EH (cell line): Measurements from ENCODE around the gene CBY1.

Source experiments
- DNase-seq: peaks from one replicate; pipeline ENCODE4 v3.0.0-alpha.2; 2015; ENCODE audit warnings: low read depth

CBY1 gene

GRCh38 chr22:38649841-38650522, 6.5 kb upstream of the CBY1 start:
- no peak for DNase-seq

GRCh38 chr22:38652859-38653258, 3.6 kb upstream of the CBY1 start:
- DNase-seq: no peak

- no peak for DNase-seq
Observed at GRCh38 chr22:38653741-38654140, 2.7 kb upstream of the CBY1 start.

DNA sequence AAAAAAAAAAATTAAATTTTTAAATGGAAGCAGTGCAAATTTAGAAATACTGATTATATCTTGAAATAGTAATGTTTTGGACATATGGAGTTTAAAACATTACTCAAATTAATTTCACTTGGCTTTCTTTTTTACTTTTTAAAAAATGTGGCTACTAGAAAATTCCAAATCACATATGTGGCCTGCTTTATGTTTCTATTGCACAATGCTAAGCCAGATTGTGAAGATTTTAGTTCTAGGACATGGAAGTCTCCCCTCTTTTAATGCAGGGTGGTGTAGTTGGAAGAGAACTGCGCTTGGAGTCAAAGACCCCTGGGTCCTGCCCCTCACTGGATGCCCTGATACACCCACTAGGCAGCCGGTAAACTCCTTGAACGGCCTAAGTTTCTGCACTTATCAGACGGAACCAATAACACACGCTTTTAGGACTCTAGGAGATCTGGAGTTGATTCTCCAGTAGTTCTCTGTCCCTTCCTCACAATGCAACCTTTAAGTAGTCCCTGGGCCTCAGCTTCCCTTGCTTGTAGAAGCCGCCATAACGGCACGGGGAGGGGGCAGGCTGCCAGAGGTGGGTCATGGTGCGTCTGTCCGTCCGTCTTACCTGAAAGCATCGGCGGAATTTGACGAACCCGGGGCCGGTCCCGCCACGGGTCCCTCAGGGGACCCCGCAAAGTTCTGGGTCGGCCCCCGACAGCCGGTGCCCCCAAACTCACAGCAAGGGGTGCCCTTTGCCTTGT, 751 bp upstream of the CBY1 start:
- peak; percentile 31 for DNase-seq

GRCh38 chr22:38657045-38657909, 839 bp downstream of the CBY1 start:
- peak; percentile 33 for DNase-seq

DNA sequence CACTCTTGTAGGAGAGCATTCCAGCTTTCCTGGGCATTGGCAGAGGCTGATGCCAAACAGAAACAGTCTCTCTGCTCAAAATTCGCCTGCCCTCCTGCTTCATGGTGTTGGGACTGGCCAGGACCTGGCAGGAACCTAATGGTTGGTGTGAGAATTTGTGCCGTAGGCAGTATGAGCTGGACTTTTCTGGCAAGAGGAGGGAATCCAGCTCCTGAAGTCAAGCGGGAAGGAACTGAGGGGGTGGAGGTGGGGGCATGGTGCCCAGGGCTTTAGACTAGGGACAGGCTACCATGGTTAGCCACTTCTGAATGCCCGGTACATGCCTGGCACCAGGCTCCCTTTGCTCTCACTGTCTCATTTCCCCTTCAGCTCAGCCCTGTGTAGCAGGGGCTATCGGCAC, 18.4 kb downstream of the CBY1 start:
- no peak for DNase-seq

DNA sequence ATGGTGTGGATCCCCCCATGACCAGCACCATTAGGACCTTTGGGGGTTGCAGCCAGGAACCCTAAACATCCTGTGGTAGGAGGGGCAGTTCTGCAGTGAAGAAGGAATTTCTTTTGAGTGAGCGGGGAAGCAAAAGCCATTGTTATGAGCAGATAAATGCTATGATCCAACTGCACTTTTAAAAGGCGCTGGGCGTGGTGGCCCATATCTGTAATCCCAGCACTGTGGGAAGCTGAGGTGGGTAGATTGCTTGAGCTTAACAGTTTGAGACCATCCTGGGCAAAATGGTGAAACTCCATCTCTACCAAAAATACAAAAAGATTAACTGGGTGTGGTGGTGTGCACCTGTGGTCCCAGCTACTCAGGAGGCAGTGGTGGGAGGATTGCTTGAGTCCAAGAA, 19.4 kb downstream of the CBY1 start:
- no peak for DNase-seq

- peak; percentile 88 for DNase-seq
Observed at GRCh38 chr22:38681582-38682335, 25.3 kb downstream of the CBY1 start, which contains the start of gene TOMM22. TOMM22 (plus strand) TSS chr22:38681957; CDS start chr22:38681979, 22 bp downstream.

DNA sequence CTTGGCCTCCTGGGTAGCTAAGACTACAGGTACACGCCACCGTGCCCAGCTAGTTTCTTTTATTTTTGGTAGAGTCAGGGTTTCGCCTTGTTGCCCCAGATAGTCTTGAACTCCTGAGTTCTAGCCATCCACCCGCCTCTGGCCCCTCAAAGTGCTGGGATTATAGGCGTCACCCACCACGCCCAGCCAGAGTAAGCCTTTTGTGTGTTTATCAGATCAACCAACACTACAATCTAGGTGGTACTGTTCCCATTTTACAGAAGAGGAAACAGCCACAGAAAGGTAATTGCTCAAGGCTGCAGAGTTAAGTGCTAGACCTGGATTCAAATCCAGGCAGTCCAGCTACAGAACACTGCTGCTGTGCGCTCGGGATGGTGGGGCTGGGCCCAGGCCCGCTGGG, 28.5 kb downstream of the CBY1 start:
- no peak for DNase-seq

- no peak for DNase-seq
Observed at GRCh38 chr22:38685761-38686160, 29.3 kb downstream of the CBY1 start.

DNA sequence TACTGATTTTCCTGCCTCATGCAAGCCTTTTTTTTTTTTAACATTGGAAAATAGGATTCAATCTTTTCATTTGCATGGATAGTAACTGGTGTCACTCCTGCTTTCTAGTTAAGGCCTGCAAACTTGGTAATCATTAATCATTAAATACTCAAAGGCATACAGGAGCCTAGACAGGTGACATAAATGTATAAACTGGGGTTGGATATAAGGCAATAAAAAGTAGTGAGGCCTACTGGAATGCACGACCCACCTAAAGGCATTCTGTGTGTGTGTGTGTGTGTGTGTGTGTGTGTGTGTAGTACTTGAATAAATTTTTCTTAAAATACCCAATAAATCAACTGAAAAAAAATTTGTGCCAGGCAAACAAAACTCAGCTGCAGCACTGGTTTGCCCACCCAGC, 33.2 kb downstream of the CBY1 start:
- no peak for DNase-seq

DNA sequence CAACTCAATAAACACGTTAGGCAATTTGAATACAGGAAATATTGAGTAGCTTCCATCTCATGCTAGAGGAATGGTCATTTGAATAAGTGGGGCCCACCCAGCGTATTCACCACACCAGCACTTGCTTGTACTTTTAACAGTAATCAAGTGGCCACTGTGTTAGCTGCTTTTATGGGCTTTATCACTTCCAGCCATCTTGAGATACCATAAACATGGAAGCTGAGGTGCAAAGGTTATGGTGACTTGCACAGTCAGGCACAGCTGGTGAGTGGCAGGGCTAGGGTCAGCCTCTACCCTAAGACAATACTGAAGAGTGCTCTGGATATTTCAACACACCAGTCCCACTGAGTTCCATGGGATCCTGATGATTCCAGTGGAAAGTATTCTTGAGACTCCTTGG, 37.6 kb downstream of the CBY1 start:
- DNase-seq: peak; percentile 9

- DNase-seq: peak; percentile 11
Observed at GRCh38 chr22:38694940-38695339, 38.5 kb downstream of the CBY1 start.

DNA sequence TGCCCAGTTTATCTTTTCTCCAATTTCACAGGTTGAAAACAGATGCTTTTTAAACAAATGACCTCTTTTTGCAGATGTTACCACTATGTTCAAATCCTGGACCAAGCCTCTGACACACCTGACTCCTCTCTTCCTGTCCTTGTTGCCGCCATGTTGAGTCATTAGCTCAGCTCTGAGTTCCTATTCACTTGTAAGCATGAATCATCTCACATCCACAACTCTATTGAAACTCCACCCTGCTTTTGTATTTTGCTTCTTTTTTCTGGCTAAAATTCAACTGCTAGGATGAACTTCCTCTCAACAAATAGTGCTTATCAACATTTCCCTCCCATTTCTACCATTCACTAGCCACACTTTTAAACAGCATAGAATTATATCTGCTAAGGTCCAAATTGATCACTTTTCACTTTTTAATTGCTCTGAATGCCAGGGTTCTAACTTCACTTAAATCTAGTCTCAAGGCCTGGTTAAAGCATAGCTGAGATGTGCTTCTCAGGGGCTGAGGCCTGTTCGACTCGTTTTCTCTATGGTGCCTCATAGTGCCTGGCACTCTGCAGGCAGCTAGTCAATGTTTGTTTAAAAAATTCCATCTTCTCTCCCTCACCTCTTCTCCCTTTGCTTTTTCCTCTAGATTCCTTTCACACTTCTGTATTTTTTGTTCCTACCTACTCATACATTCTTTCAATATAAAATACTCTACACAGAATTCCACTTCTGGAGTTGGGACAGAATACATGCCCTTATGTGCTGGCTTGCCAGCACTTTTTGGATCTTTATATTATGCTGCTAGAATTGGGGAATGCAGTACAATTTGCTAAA, 40.4 kb downstream of the CBY1 start:
- peak; percentile 82 for DNase-seq

- DNase-seq: peak; percentile 35
Observed at GRCh38 chr22:38697425-38698089, 41.1 kb downstream of the CBY1 start.

- DNase-seq: no peak
Observed at GRCh38 chr22:38698407-38699094, 42.1 kb downstream of the CBY1 start.

- no peak for DNase-seq
Observed at GRCh38 chr22:38699143-38699542, 42.7 kb downstream of the CBY1 start.

DNA sequence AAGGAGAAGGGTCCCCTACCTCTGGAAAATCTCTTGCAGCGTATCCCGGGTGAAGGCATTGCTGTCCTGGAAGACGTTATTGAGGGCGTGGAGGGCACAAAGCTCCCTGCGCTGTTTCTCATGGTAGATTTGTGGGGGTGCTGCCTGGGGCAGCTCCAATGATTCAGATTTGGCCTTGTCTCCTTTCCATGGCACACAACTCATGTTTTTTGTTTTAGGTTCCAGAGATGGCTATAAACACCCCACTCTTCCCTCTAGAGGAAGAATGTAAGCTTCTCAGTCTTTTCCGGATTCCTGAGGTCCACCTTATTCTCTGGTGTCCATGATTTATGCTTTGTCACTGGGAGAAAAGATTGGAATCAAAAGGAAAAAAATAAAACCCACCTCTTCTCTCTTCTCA, 43.3 kb downstream of the CBY1 start:
- peak; percentile 64 for DNase-seq

DNA sequence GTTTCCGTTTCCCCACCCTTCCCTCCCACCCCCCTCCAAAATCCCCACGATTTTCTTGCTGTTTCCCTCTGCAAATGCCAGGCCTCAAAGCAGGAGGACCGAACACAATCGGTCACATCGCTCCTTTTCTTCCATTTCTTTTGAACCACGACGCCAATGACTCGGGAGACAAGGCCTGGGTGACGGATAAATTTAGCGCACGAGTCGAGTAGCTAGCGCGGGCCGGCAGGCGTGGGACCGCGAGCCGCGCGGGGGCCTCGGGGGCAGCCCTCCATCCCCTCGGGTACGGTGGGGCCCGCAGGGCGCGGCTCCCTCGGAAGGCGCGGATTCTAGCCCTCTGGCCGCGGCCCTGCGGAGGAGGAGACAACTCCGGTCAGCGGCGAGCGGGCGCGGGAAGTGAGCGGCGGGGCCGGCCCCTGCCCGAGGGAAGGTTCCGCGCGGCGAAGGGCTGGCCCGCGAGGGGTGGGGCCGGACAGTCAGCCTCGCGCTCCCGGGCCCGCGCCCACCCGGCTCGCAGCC, 43.9 kb downstream of the CBY1 start:
- peak; percentile 72 for DNase-seq
